Mucosa of gallbladder (tissue), 1 donor: ENCODE results near the gene CYBC1. TPM values are rescaled to one million over a fixed set of nuclear protein-coding genes. Genes with fewer than 3 reads are reported as not detected.
"Not testable (repeated sequence)": the region's sequence is repeated elsewhere in the genome, so short reads cannot be mapped to it uniquely, and the experiment has no call there.

Source experiments
- DNase-seq: peaks from one replicate; pipeline ENCODE4 v3.0.0-alpha.2; 2020; ENCODE audit warnings: low spot score
- total RNA-seq: library from RNA; stranded (reverse); gene quantifications from one replicate; pipeline ENCODE4 v1.2.1, GENCODE V29; 2021
- donor health status: DM: no; HTN: no; CAD: no.

CYBC1 gene
- total RNA-seq, 1 donor from 2014 or later: 114 TPM

DNA sequence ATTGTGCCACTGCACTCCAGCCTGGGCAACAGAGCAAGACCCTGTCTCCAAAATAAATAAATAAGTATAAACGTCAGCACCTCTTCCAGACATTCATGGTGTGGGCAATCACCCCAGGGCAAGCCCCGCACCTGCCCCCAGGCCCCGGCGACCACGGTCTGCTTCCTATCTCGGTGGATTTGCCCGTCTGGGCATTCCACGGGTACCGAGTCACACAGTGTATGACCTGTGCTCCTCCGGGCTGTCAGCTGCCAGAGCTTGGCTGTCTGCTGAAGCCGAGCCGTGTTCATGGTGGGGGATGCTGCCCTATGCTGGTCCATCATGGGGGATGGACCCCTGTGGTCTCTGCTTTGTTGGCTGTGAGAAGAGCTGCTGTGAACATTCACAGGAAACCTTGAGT, 15.4 kb downstream of the CYBC1 start:
- DNase-seq: no peak

- no peak for DNase-seq
These were observed 16.4 kb downstream of the CYBC1 start for GRCh38 chr17:82434216-82434565.

- DNase-seq: no peak
These were observed 16.9 kb downstream of the CYBC1 start for GRCh38 chr17:82433560-82434215.

DNA sequence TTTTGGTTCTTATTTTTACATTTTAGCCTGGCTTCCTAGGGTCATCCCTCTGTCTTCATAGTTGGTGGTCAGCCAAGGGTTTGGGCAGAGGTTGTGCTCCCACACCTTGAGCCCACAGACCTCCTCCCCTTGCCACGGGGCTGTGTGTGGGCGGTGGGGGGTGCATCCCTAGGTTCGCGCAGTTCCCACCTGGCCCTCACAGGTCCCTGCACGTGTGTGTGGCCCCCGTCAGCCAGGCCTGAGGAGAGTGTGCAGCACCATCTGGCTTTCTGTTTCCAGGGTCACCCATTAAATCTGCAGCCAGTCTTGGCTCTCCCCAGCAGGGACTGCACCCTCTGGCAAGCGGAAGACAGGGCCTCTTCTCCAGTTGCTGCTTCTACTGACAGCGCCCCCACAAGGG, 18.5 kb downstream of the CYBC1 start:
- DNase-seq: no peak

GRCh38 chr17:82429824-82430223, 20.7 kb downstream of the CYBC1 start:
- no peak for DNase-seq

GRCh38 chr17:82428546-82428945, 22.0 kb downstream of the CYBC1 start:
- DNase-seq: no peak

GRCh38 chr17:82424863-82425159, 25.7 kb downstream of the CYBC1 start:
- no peak for DNase-seq

GRCh38 chr17:82424001-82424862, 26.3 kb downstream of the CYBC1 start:
- DNase-seq: no peak

- no peak for DNase-seq
These were observed 31.0 kb downstream of the CYBC1 start for GRCh38 chr17:82419540-82419939.

GRCh38 chr17:82418001-82418986, 32.3 kb downstream of the CYBC1 start, which contains the start of the genes HEXD and OGFOD3:
HEXD (plus strand) TSS chr17:82418347; CDS start chr17:82419800, 1,453 bp downstream.
OGFOD3 (minus strand) TSS chr17:82418586; CDS start chr17:82418485, 101 bp downstream.
- DNase-seq: peak; percentile 80

DNA sequence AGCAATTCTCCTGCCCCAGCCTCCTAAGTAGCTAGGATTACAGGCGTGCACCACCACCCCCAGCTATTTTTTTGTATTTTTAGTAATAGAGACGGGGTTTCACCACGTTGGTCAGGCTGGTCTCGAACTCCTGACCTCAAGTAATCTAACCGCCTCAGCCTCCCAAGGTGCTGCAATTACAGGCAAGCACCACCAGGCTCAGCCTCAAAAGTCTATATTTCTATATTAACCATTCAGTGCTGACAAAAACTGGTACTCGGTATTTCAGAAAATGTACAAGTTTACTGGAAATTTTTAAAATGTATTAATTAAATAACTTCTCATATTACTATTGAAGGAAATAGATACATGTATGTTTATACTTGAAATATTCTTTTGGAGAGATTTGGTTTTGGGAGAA, 33.8 kb downstream of the CYBC1 start:
- no peak for DNase-seq

- DNase-seq: no peak
These were observed 34.3 kb downstream of the CYBC1 start for GRCh38 chr17:82416264-82416663.

DNA sequence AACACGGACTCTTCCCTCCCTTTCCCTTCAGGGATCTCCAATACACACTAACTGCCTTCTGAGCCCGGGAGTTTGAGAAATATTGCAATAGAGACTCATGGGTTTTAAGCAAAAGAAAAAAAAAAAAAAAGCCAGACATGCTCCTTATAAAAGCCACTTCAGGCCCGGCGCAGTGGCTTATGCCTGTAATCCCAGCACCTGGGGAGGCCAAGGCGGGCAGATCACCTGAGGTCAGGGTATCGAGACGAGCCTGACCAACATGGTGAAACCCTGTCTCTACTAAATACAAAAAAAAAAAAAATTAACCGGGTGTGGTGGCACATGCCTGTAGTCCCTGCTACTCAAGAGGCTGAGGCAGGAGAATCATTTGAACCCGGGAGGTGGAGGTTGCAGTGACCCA, 34.8 kb downstream of the CYBC1 start:
- no peak for DNase-seq

DNA sequence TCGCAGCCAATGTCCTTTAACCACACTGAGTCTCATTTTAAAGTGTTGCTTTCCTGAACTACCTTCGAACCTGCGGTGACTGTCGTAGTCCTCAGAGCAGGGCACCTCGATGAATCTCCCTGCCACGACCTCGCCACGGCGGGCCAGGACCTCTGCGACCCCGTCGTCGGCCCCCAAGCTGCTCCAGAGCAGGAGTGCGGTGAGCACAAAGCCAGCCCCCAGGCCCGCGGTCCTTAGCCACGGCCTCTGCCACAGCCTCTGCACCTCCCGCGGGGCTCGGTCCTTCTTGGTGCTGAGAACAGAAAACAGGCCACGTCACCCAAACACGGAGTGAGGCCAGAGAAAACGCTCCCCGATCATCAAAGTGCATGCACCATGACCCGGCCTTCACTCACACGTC, 35.2 kb downstream of the CYBC1 start:
- DNase-seq: no peak

DNA sequence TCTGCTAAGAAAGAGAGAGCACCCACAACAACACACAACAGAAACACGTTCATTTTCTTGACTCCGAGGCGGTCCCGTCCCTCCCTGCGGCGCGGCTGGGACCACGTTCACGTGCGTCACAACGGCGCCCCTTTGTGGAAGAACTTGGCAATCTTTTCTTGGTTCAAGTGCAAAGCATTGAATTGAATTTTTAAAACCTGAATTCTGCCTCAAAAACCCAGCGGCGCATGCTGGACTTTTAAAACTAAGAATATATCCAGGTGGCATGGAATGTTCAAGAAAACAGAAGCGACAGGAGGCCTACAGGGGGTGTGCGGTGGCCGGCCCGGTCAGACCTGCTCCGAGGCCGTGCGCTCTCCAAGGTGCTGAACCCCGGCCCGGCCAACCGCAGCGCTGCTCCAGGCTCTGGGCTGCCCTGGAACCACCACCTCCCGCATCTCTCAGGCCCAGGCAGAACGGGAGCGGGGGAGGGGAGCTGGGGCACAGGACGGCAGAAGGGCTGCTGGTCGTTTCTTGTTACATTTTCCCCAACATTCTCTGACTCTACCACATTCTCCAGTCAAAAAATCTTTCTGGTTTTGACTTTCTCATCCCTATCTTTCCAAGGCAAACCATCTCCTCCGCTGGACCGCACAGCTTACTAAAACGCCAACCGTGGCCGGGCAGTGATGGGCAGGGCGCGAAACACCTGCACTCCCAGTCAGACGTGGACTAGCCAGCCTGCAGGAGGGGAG, 35.8 kb downstream of the CYBC1 start:
- DNase-seq: peak; percentile 67

DNA sequence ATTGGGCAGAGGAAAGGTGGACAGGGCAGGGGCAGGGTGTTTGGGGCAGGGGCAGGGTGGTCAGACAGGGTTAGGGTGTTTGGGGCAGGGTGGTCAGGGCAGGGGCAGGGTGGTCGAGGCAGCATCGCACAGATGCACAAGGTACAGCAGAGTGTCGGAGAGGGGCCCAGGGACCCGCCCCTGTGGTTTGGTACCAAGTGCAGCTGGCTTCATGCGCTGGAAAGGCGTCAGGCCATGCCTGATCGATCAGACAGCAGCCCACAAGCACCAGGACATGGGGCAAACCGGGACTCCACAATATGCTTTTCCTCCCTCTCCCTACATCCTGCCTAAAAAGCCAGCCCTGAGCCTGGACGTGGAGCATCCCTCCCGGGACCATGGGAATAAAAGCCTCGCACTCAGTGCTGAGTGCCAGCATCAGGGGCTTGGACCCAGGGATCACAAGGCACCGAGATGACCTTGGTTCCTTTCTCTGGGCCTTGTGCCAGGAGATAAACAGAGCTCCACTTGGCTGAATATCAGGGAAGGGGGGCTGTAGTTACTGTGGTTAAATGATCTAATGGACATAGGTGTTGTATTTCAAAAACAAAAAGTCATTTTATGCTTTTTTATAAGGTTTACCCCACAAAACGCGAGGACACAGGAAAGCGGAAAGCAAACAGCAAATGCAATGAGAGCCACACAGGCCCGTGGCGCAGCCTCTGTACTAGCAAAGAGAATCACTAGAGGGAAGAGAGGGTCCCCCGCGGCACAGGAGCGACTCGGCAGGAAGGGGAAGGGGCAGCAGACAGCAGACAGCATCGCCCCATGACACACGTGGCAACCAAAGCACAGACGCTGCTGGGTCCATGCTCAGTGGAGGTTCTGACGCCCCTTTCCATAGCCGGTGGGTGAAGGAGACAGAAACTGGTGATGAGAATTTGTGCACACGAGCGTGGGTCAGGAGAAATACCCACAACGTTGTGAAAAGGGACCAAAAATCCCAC, 37.7 kb downstream of the CYBC1 start:
- DNase-seq: no peak

- DNase-seq: not testable (repeated sequence)
These were observed 38.5 kb downstream of the CYBC1 start for GRCh38 chr17:82412081-82412480.

GRCh38 chr17:82411396-82412053, 39.0 kb downstream of the CYBC1 start:
- no peak for DNase-seq

DNA sequence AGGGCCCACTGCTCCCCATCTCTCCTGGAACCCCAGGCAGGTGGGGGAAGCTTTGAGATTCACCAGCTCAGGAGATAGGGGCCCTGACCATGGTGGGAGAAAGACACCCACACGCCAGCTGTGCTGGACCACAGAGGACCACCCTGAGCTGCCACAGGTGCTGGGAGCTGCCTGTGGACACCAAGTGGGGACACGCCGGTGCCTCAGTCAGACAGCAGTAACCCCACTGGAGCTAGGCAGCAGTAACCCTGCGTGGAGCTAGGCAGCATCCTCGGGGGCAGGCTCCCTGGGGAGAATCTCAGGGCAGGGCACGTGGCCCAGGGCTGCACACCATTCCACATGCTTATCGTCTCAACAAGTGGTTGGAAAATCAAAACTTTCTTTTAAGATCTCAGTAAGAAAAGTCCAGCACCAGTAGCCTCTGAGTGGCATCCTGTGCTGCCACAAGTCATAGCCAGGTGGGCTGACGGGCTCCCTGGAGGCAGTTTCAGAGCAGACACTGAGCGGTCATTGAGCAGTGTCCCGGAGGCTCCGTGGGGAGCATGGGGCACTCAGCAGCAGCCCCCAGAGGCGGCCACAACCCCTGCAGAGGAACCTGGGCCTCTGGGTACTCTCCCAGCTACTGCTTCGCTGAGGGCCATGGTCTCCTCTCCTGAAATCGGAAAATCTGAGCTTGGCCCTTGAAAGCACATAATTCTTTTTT, 40.4 kb downstream of the CYBC1 start:
- no peak for DNase-seq
